B cell (primary cell): ENCODE data around the gene KANSL1L. TPM values are rescaled to one million over a fixed set of nuclear protein-coding genes. Genes with fewer than 3 reads are reported as not detected.
A peak's percentile ranks its signal among the peaks of the same experiment; 100 is the strongest.

Experiments used
- ATAC-seq: fragments of 200-7000 bp; cut with Tn5 transposase; one replicate; pipeline ENCODE4 v1.10.0; 2021; ENCODE audit warnings: low read depth, mild to moderate bottlenecking, moderate number of reproducible peaks, moderate library complexity
- CTCF ChIA-PET: fragments of 350-600 bp; sonication (Branson Sonifier 250); formaldehyde crosslinking; loops from one replicate; lab custom pipeline; 2021; ENCODE audit warnings: antibody characterized with exemption, inconsistent platforms; lab: Charles Lee
- POLR2A ChIA-PET: fragments of 350-600 bp; sonication (Branson Sonifier 250); formaldehyde crosslinking; loops from one replicate; lab custom pipeline; 2021; ENCODE audit warnings: antibody characterized with exemption; lab: Charles Lee
- DNase-seq: peaks from one replicate; pipeline ENCODE4 v3.0.0; 2013
- H2AFZ ChIP-seq: 2 replicates; pipeline ENCODE4 v1.6.1; 2012; ENCODE audit warnings: mild to moderate bottlenecking, low read depth, low read length; ENCODE audit not compliant: insufficient read depth, poor library complexity, severe bottlenecking
- H3K27ac ChIP-seq, 2 donors: 1 replicate in 1 of 2; 2 replicates in 1 of 2; pipeline ENCODE4 v1.5.1; 2012 to 2013; ENCODE audit warnings: low read length in 2 of 2, mild to moderate bottlenecking in 2 of 2, moderate library complexity in 1 of 2
- H3K27me3 ChIP-seq, 4 experiments: fragments of 200-600 bp in 1 of 4; sonication (generic) in 1 of 4; replicated peaks in 1 of 4; 1 replicate in 2 of 4; 2 replicates in 2 of 4; pipeline versions ENCODE4 v1.6.1 to v1.7.0; 2013 to 2016; ENCODE audit warnings: low read length in 3 of 4, mild to moderate bottlenecking in 2 of 4, mixed read lengths in 1 of 4, moderate library complexity in 1 of 4; ENCODE audit not compliant: insufficient read depth in 4 of 4, control insufficient read depth in 3 of 4; ENCODE audit errors: control extremely low read depth in 1 of 4
- H3K36me3 ChIP-seq, 2 experiments: replicated peaks in 1 of 2; 1 replicate in 1 of 2; 2 replicates in 1 of 2; pipeline versions ENCODE4 v1.6.1 to v1.7.1; 2013; ENCODE audit warnings: low read length in 1 of 2; ENCODE audit not compliant: insufficient read depth in 2 of 2, control insufficient read depth in 1 of 2; ENCODE audit errors: control extremely low read depth in 1 of 2, extremely low read depth in 1 of 2
- H3K4me1 ChIP-seq, 2 donors: fragments of 200-600 bp in 1 of 2; sonication (generic) in 1 of 2; 1 replicate in 1 of 2; 2 replicates in 1 of 2; pipeline versions ENCODE4 v1.5.1 to v1.6.1; 2013 to 2017; ENCODE audit warnings: low read length in 2 of 2; ENCODE audit not compliant: control insufficient read depth in 2 of 2, insufficient read depth in 2 of 2
- H3K4me2 ChIP-seq: replicated peaks from 2 replicates; pipeline ENCODE3; 2012; ENCODE audit warnings: mild to moderate bottlenecking, low read depth, low read length; ENCODE audit not compliant: poor library complexity, severe bottlenecking
- H3K4me3 ChIP-seq, 5 experiments: fragments of 200-600 bp in 1 of 5; sonication (generic) in 1 of 5; 1 replicate in 3 of 5; 2 replicates in 2 of 5; pipeline versions ENCODE4 v1.5.1 to v1.7.0; 2011 to 2016; ENCODE audit warnings: low read length in 4 of 5, mild to moderate bottlenecking in 4 of 5, low read depth in 2 of 5, control low read depth in 1 of 5, moderate library complexity in 1 of 5; ENCODE audit not compliant: insufficient read depth in 1 of 5; ENCODE audit errors: control extremely low read depth in 1 of 5, extremely low read depth in 1 of 5
- H3K79me2 ChIP-seq: fragments of 200-600 bp; sonication (generic); one replicate; pipeline ENCODE4 v1.6.0; 2016; ENCODE audit warnings: low read length; ENCODE audit not compliant: control insufficient read depth, insufficient read depth
- H3K9ac ChIP-seq: fragments of 200-600 bp; sonication (generic); 2 replicates; pipeline ENCODE4 v1.6.1; 2017; ENCODE audit warnings: mild to moderate bottlenecking, low read length, moderate library complexity
- H3K9me3 ChIP-seq, 3 donors: one replicate each; pipeline versions ENCODE4 v1.6.1 to v1.7.1; 2013; ENCODE audit warnings: low read length in 2 of 3; ENCODE audit not compliant: control insufficient read depth in 2 of 3, insufficient read depth in 1 of 3; ENCODE audit errors: control extremely low read depth in 1 of 3
- H4K20me1 ChIP-seq: 2 replicates; pipeline ENCODE4 v1.6.0; 2012; ENCODE audit warnings: mild to moderate bottlenecking, low read length; ENCODE audit not compliant: insufficient read depth, control insufficient read depth, poor library complexity, severe bottlenecking
- H3K27ac Mint-ChIP-seq: one replicate; pipeline ENCODE4 v1.8.0; 2021; ENCODE audit warnings: mixed read lengths
- H3K27me3 Mint-ChIP-seq: one replicate; pipeline ENCODE4 v1.8.0; 2021; ENCODE audit warnings: mixed read lengths
- H3K4me1 Mint-ChIP-seq: one replicate; pipeline ENCODE4 v1.8.0; 2021; ENCODE audit warnings: mixed read lengths
- H3K4me3 Mint-ChIP-seq: one replicate; pipeline ENCODE4 v1.8.0; 2021; ENCODE audit warnings: mixed read lengths
- H3K9me3 Mint-ChIP-seq: one replicate; pipeline ENCODE4 v1.8.0; 2022; ENCODE audit warnings: mixed read lengths; ENCODE audit not compliant: insufficient read depth
- CTCF ChIP-seq: fragments of 200-600 bp; IDR thresholded peaks from one replicate; pipeline ENCODE4 v1.8.0; 2022; ENCODE audit warnings: antibody characterized with exemption, mild to moderate bottlenecking
- EZH2 ChIP-seq: IDR thresholded peaks from 2 replicates; pipeline ENCODE4 v1.6.1; 2012; ENCODE audit warnings: borderline replicate concordance, low read depth, mild to moderate bottlenecking, moderate library complexity, low read length; ENCODE audit not compliant: insufficient read depth, poor library complexity, severe bottlenecking
- WGBS: methylation state at CpG from one replicate; pipeline ENCODE4 v1.1.5; 2013; ENCODE audit warnings: missing lambda C conversion rate; ENCODE audit not compliant: insufficient coverage; 5-methylcytosine and 5-hydroxymethylcytosine counted together
- intact Hi-C: fragments of 100-400 bp; cut with micrococcal nuclease; formaldehyde crosslinking; loops from one replicate; pipeline ENCODE4 v1.10.0; 2022
- polyA plus RNA-seq: library from polyadenylated mRNA; depleted of rRNA; stranded (reverse); fragments of >200 nt; gene quantifications from 2 replicates; pipeline ENCODE4 v1.2.3, GENCODE V29; 2012
- total RNA-seq, 2 donors: library from RNA; stranded (reverse); fragments of 120-200 nt in 1 of 2; gene quantifications; 1 replicate in 1 of 2; 2 replicates in 1 of 2; pipeline versions ENCODE4 v1.2.3 to v1.2.4, GENCODE V29; 2013 to 2022

The KANSL1L gene
- total and polyA plus RNA-seq, 2 donors (not counting 1 experiment from before 2014, with no cell fraction given) = 7.3 to 21.1 TPM

- peak; percentile 71 for ATAC-seq
- Histone ChIP-seq H3K36me3 (no peaks in the 10 kb centered on the region), H3K27ac (peak overlapping the region; percentile 91 to 93), H3K9ac (peak overlapping the region; percentile 82), H4K20me1 (no peaks in the 10 kb centered on the region), H3K79me2 (peaks cover 26% of the 10 kb centered on the region), H2AFZ (peak overlapping the region; percentile 69), H3K4me1 (peaks cover 13 to 18% of the 10 kb centered on the region in 2 donors), H3K4me3 (peak overlapping the region; percentile 69 to 96 (median 87)), H3K27me3 (peaks cover 0 to 5% (median 0%) of the 10 kb centered on the region in 4 experiments), H3K9me3 (no peaks in the 10 kb centered on the region), H3K4me2 (peak overlapping the region; percentile 82)
- no peaks in the 10 kb centered on the region for H3K9me3 Mint-ChIP-seq
- POLR2A ChIA-PET = interaction anchor here (0.6 kb wide), 2 partner anchors 24 to 112 kb away, joined by 3 to 9 read pairs; no protein-coding TSS in a partner anchor
- intact Hi-C loops = loop anchor here (1.0 to 5.0 kb wide), 5 partner anchors 168 to 1906 kb away; partner anchors contain the start of genes LANCL1 and RPE
- CTCF ChIA-PET = no interaction called here
- peaks cover 17% of the 10 kb centered on the region for H3K4me1 Mint-ChIP-seq
- peak overlapping the region; percentile 92 for H3K4me3 Mint-ChIP-seq
- DNase-seq = peak; percentile 96
- peak overlapping the region; percentile 97 for H3K27ac Mint-ChIP-seq
- TF ChIP-seq EZH2 = no peak
- no peak for TF ChIP-seq CTCF
- peaks cover 7% of the 10 kb centered on the region for H3K27me3 Mint-ChIP-seq
- under 1% methylated on average over 55 of the region's 64 CpGs for WGBS
Measured at GRCh38 chr2:210170446-210171303, 534 bp downstream of the KANSL1L start.

- Histone ChIP-seq H4K20me1 (no peaks in the 10 kb centered on the region), H2AFZ (peak overlapping the region; percentile 69), H3K79me2 (peaks cover 28% of the 10 kb centered on the region)
Measured at GRCh38 chr2:210170196-210170445, 1.1 kb downstream of the KANSL1L start.

More at GRCh38 chr2:210170196-210170445, 1.1 kb downstream of the KANSL1L start:
- peak overlapping the region; percentile 69 to 96 (median 87) for H3K4me3 ChIP-seq
- H3K27me3 ChIP-seq = peaks cover 0 to 5% (median 0%) of the 10 kb centered on the region in 4 experiments
- ChIA-PET CTCF (no interaction called here), POLR2A (no interaction called here)
- H3K4me1 ChIP-seq = peaks cover 13 to 18% of the 10 kb centered on the region in 2 donors
- DNase-seq (no peak), ATAC-seq (no peak)
- H3K9me3 ChIP-seq = no peaks in the 10 kb centered on the region
- Mint-ChIP-seq H3K9me3 (no peaks in the 10 kb centered on the region), H3K4me3 (peak overlapping the region; percentile 92), H3K27ac (peak overlapping the region; percentile 97), H3K27me3 (peaks cover 7% of the 10 kb centered on the region), H3K4me1 (peaks cover 17% of the 10 kb centered on the region)
- no peaks in the 10 kb centered on the region for H3K36me3 ChIP-seq
- TF ChIP-seq CTCF (no peak), EZH2 (no peak)
- intact Hi-C loops = loop anchor here (1.0 to 5.0 kb wide), 5 partner anchors 168 to 1905 kb away; partner anchors contain the start of genes LANCL1 and RPE
- peak overlapping the region; percentile 67 to 91 for H3K27ac ChIP-seq
- peak overlapping the region; percentile 82 for H3K9ac ChIP-seq
- peak overlapping the region; percentile 82 for H3K4me2 ChIP-seq
- WGBS = 0% methylated on average over 6 of the region's 6 CpGs
